Ramos (cell line): ENCODE results near the gene USP25.

Experiments used
- in situ Hi-C: fragments of 300-500 bp; cut with MboI; formaldehyde crosslinking; loops from one replicate; pipeline ENCODE4 v1.14.3; 2022; ENCODE audit warnings: low sequenced_read_pairs; ENCODE audit not compliant: unreplicated experiment

Gene USP25, protein sequence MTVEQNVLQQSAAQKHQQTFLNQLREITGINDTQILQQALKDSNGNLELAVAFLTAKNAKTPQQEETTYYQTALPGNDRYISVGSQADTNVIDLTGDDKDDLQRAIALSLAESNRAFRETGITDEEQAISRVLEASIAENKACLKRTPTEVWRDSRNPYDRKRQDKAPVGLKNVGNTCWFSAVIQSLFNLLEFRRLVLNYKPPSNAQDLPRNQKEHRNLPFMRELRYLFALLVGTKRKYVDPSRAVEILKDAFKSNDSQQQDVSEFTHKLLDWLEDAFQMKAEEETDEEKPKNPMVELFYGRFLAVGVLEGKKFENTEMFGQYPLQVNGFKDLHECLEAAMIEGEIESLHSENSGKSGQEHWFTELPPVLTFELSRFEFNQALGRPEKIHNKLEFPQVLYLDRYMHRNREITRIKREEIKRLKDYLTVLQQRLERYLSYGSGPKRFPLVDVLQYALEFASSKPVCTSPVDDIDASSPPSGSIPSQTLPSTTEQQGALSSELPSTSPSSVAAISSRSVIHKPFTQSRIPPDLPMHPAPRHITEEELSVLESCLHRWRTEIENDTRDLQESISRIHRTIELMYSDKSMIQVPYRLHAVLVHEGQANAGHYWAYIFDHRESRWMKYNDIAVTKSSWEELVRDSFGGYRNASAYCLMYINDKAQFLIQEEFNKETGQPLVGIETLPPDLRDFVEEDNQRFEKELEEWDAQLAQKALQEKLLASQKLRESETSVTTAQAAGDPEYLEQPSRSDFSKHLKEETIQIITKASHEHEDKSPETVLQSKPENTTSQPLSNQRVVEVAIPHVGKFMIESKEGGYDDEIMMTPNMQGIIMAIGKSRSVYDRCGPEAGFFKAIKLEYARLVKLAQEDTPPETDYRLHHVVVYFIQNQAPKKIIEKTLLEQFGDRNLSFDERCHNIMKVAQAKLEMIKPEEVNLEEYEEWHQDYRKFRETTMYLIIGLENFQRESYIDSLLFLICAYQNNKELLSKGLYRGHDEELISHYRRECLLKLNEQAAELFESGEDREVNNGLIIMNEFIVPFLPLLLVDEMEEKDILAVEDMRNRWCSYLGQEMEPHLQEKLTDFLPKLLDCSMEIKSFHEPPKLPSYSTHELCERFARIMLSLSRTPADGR

DNA sequence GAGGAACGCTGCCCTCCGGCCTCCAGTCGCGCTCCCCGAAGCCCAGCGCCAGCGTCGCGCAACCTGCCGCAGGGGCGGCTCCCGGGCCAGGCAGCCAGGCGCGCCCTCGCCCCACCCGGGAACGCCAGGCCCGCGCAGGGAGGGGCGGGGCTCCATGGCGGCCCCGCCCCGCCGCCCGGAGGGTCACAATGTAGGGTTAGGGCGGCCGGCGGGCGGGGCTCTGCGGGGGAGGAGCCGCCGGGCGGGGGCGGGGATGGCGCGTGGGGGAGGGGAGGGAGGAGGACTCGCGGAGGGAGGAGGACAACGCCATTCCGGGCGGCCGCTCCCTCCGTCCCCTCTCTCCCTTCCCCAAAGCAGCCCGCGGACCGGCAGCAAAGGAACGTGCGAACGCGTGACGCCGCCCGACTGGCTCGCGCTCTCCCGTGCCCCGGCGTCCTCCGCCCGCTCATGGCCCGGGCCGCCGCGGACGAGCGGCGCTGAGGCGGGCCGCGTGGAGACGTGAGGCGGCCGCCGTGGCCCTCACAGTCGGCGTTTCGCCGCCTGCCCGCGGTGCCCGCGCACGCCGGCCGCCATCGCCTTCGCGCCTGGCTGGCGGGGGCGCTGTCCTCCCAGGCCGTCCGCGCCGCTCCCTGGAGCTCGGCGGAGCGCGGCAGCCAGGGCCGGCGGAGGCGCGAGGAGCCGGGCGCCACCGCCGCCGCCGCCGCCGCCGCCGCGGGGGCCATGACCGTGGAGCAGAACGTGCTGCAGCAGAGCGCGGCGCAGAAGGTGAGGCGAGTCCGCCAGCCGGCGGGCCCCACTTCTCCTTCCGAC is at the start of gene USP25:
Gene USP25, plus strand, starts transcription at position 309 of the 810 bp plus-strand sequence. Its CDS starts 412 bp downstream, at position 721.
- in situ Hi-C loops: no loop called here

- in situ Hi-C loops: no loop called here
These were observed 47.4 kb upstream of the USP25 start for GRCh38 chr21:15682186-15682895.

GRCh38 chr21:15682977-15683376 is 46.8 kb upstream of the USP25 start:
- in situ Hi-C loops: no loop called here

DNA sequence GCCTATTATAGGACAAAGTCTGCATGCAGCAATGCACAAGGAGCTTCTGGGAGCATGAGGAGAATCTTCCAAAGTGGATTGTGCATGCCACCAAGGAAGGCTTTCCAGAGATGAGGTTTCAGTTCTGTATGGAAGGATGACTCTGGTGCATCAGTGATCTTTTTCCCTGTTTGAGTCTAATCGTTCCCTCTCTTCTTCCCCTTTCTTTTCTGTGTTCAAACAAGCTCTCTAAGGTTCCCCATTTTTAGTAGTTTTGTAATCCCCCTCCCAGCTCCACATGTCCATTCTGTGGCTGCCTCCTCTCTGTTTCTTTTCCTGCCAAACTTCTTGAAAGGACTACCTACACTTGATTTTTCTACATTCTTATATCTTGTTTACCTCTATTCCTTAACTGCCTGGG is 43.3 kb upstream of the USP25 start:
- in situ Hi-C loops: no loop called here

GRCh38 chr21:15687208-15687607 is 42.6 kb upstream of the USP25 start:
- in situ Hi-C loops: no loop called here

DNA sequence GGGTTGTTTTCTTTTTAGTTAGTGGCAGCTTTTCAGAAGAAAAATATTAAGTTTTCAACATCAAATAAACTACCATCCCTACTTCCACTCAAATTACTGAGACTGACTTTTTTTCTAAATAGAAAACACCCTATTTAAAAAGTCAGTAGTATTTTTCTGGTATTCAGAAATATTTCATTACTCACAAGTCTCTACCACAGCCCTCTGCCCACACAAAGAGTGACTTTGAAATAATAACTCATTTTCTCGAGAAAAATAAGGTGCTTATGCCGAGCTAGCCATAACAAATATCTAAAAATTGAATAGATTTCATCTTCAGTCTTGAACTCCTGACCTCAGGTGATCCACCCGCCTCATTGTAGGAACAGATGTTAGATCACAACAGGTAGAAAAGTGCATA is 41.8 kb upstream of the USP25 start:
- in situ Hi-C loops: no loop called here

DNA sequence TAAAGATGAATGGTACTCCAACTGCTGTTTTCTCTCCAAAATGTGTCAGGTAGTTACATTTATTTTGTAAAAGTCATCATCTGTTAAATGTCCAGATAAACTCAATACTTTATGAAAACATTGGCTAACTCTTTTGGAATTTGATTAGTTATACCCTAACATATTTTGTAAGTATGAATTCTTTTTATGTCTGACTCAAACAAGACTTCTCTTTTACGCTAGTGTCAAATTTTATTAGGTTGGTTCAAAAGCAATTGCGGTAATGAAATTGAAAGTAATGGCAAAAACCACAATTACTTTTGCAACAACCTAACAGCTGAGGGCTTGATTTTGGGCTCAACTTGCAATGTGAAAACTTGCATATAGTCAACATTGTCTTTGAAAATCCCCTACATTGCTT is 41.0 kb upstream of the USP25 start:
- in situ Hi-C loops: no loop called here

DNA sequence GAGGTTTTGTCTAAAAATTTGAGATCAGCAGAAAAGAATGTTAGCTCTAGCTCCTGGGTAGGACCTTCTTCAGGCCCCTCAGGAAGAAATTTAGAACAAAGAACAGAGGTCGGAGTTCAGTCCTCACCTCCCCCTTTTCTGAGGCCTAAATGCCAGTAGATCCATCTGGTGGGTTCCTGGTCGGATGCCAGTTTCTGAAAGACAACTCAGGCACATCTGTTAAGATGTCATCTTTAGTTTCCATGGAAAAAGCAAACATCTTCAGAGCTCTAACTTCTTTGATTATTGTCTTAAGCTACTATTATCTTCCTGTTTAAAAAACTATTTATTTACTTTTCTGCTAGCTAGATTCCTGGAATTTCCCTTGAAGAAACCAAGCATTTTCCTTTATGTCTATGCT is 37.1 kb upstream of the USP25 start:
- in situ Hi-C loops: no loop called here

- in situ Hi-C loops: no loop called here
These were observed 34.5 kb upstream of the USP25 start for GRCh38 chr21:15695241-15695640.

DNA sequence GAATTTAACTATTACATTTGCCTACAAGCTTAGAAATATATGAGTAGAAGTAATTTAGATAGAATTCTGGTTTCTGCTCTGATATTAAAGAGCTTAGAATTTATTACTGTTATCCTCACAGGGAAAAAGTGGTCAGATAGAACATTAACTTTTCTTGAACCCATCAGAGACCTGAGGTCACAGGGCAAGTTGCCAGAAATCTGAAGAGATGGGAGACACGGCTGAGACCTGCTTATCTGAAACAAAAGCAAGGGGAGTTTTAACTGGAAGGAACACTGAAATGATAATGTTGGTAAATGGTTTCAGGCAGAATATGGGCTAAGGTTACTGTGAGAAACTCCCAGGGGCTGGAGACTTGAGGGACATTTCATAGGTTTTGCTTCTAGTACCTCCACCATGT is 28.0 kb upstream of the USP25 start:
- in situ Hi-C loops: no loop called here

GRCh38 chr21:15703932-15704331 is 25.9 kb upstream of the USP25 start:
- in situ Hi-C loops: no loop called here

- in situ Hi-C loops: no loop called here
These were observed 23.1 kb upstream of the USP25 start for GRCh38 chr21:15706696-15707095.

DNA sequence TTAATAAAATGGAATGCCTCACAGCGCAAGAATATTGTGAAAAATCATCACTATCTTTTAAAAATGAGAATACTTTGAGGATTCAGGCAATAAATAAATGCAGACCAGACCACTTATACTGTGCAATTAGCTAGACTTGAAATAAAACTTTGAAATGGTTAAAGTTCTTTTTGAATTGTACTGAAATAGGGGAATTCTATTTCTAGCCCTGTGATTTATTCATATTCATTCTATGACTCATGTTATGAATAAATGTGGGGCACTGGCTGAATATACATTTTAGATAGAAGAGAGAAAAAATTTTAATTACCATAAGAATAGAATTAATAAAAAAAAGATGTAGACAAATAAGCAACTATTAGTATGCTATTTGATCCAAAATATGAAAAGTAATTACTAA is 16.4 kb upstream of the USP25 start:
- in situ Hi-C loops: no loop called here

GRCh38 chr21:15718711-15719110 is 11.1 kb upstream of the USP25 start:
- in situ Hi-C loops: no loop called here

DNA sequence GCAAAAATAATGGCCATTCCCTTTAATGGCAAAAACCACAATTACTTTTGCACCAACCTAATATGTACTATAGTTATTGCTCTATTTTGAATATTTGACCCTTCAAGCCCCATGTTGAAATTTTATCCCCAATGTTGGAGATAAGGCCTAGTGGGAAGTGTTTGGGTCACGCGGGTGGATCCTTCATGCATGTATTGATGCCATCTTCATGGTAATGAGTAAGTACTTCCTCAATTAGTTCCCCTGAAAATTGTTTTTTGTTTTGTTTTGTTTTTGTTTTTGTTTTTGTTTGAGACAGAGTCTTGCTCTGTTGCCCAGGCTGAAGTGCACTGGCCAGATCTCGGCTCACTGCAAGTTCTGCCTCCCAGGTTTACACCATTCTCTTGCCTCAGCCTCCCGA is 9.8 kb upstream of the USP25 start:
- in situ Hi-C loops: no loop called here

GRCh38 chr21:15722591-15723324 is 7.0 kb upstream of the USP25 start:
- in situ Hi-C loops: no loop called here

DNA sequence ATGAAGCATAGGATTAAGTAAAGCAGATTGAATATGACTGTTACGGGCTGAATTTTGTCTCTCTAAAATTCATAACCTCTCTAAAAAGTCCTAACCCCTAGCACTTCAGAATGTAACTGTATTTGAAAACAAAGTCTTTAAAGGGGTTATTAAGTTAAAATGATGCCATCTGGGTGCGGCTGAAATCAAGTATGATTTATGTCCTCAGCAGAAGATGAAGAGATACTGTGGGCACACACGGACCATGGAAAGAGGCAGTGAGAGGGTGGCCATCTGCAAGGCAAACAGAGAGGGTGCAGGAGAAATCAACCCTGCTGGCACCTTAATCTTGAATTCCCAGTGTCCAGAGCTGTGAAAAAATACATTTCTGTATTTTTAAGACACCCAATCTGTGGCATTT is 3.8 kb upstream of the USP25 start:
- in situ Hi-C loops: no loop called here

DNA sequence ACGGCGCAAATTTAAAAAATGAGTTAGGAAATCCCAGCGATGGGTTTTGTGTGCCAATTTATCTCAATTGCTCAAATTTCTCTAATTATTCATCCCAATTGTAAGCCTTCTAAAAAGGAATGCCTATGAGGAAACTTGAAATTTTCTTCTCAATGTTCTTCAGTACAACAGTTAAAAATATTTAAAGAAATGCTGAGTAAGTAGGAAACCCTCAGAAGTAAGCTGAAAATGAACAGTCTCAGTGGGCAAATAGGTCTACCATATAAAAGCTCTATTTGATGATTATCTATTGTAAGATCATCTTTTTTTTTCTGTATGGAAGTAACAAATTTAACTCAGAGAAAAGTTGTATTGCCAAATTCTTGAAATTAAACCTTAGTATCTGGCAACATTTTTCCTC is 1.7 kb upstream of the USP25 start:
- in situ Hi-C loops: no loop called here

DNA sequence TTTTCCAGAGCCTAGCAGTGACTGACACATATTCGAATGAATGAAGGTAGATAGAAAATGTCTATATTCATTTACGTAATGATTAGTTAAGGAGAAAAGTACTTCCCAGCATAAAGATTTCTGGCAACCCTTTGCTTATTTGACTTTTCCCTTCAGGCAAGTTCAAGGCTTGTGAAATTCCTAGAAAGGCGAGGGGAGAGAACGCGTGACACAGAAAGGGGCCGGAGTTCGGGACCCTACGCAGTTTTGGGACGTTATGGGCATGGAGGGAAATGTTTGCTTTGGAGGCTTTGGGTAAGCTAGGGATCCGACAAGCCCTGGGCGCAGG is 472 bp upstream of the USP25 start:
- in situ Hi-C loops: no loop called here
